HG03064 (cell line): ENCODE data around the gene TPMT.
A peak's percentile ranks its signal among the peaks of the same experiment; 100 is the strongest.
"Not testable (repeated sequence)": the region's sequence is repeated elsewhere in the genome, so short reads cannot be mapped to it uniquely, and the experiment has no call there.

Experiments used
- ATAC-seq: cut with Tn5 transposase; IDR thresholded peaks from one replicate; pipeline ENCODE4 v1.9.1; 2021; ENCODE audit warnings: low read depth; ENCODE audit not compliant: unreplicated experiment

Gene TPMT

DNA sequence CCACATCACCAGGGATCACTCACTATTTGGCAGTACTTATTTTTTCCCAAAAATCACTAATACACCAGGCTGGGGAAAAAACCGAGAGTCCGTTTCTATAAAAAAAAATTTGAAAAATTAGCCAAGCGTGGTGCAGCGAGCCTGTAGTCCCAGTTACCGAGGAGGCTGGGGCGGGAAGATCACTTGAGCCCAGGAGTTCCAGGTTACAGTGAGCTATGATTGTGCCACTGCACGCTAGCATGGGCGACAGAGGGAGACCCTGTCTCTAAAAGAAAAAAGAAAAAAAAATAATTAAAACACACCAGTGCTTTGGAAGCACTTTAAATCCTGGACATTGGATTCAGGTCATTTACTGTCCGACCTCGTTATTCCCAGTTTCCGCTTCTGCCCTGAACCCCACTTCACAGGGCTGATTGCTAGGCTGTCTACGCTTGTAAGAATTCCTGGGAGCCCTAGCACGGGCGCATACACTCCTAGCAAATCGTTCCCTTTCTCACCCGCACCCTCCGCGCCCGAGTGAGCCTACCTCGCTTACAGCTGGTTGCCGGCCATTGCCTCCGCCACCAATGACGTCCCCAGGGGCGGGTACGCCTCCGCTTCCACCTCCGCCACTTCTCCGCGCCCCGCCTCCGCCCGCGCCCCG is at the start of gene TPMT:
Gene TPMT (minus strand): TSS at position 571 of the 643 bp plus-strand sequence. CDS start 5,950 bp downstream, outside the sequence.
- ATAC-seq: peak; percentile 45

DNA sequence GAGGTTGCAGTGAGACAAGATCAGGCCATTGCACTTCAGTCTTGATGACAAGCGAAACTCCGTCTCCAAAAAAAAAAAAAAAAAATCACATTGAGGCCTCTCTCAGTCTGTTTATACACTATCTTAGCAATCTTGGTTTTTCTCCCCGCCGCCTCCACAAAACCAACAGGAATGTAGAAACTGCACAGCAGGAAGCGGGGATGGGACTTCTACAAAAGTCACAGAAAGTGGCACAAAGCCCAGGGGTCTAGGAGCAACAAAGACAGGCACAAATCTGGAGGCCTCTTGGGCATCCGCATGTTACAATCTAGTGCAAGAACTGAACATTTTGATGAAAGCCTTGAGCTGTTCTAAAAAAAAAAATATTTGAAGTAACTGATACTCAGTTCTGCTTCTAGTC is 48.9 kb upstream of the TPMT start:
- ATAC-seq: no peak

DNA sequence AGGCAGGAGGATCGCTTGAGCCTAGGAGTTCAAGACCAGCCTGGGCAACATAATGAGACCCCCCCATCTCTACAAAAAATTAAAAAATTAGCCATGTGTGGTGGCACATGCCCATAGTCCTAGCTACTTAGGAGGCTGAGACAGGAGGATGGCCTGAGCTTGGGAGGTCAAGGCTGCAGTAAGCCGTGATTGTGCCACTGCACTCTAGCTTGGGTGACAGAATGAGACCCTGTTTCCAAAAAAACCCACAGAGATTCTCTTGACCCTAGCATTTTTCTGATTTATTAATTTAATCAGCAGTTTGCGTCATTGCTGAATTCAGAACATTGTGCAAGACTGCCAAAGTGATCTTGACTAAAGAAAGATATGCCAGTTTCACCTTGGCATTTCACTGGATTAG is 37.1 kb upstream of the TPMT start:
- ATAC-seq: no peak

DNA sequence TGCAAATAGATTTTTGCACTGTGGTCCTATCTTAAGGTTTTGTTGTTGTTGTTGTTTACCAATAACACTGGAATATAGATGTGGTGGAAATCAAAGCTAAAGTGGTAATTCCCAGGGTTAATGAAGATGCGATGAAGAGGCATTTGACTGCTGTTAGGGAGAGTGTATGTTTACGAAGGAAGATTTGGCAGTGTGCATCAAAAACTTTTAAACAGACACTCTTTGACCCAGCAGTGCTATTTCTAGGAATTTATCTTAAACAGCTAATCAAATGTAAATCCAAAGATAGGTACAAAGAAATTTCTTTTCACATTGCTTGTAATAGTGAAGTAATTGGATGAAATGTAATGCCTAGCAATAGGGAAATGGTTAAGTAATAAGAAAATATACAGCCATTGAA is 34.3 kb upstream of the TPMT start:
- ATAC-seq: no peak

DNA sequence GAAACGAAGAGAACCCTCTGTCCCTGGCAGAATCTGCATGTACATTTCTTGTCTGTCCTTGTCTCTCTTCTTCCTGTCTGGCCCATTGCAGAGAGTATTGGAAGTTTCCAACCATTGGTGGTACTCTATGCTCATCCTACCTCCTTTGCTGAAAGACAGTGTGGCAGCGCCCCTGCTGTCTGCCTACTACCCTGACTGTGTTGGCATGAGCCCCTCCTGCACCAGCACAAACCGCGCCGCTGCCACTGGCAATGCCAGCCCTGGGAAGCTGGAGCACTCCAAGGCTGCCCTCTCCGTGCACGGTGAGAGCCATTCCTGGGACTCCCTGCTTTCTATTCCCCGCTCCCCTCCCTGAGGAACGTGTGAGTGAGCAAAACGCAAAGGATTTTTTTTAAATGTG is 32.8 kb upstream of the TPMT start:
- no peak for ATAC-seq

DNA sequence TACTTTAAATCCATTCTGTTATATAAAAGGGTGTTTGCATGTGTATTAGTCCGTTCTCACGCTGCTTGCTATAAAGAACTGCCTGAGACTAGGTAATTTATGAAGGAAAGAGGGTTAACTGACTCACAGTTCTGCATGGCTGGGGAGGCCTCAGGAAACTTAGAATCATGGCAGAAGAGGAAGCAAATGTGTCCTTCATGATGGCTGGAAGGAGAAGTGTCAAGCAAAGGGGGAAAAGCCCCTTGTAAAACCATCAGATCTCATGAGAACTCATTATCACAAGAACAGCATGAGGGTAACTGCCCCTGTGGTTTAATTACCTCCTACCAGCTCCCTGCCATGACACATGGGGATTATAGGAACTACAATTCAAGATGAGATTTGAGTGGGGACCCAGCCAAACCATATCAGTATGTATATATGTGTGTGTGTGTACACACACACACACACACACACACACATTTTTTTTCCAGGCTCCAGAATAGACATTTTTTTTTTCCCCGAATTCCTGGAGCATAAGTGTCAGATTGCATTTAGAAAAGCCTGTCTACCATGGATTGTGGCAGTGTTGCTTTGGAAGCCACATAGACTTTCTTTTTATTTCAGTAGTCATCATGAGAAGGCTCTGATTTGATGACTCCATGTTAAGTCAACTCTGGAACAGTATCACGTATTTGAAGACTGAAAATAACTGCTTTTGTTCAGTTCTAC is 31.8 kb upstream of the TPMT start:
- no peak for ATAC-seq

DNA sequence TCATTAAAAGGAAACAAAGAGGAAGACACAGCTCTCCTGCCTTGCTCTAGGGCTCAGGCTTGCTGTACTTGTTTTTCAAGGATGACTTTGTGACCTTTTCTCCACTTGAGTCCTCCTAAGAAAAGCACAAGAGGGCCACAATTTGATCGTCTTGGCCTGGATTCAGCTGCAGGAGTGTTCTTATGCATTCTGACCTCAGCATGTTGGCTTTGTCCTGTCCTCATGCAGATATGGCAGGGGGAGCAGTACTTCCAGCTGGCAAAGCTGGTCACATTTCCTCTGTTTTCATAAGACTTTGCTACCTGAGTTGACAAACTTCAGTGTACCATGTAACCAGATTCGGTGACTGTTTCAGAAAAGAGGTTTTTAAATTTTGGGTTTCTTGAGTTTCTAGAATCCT is 31.2 kb upstream of the TPMT start:
- ATAC-seq: no peak

DNA sequence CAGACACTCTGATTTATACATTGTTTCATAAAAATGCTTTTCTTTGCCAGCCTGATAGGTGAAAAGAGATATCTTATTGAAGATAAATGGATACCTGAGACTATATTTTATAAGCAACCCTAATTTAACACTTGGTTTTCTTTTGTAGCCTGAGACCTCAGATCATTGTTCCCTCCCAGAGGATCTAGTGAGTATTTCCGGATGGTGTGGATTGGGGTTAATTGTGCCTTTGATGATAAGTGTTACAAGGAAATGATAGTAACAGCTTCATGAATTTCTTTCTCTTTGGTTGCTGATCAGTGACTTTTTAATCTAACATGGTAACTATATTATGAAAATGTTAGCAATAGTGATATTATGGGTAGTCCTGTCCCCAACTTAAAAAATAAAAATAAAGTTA is 30.7 kb upstream of the TPMT start:
- no peak for ATAC-seq

DNA sequence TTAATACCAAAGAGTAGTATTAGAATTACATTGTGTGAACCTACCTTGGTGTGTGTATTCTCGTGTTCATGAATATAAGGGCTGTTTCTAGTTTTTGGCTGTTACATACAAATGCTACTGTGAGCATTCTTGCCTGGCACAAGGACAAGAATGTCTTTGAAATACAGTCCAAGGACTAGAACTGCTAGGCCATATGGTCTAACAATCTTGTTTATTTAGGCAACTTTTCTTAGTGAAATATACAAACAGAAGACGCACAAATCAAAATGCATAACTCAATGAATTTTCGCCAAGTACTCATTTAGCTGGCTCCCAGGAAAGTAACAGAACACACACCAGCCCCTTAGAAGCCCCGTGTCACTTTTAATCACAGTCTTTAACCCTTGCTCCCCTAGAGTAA is 28.9 kb upstream of the TPMT start:
- ATAC-seq: no peak

DNA sequence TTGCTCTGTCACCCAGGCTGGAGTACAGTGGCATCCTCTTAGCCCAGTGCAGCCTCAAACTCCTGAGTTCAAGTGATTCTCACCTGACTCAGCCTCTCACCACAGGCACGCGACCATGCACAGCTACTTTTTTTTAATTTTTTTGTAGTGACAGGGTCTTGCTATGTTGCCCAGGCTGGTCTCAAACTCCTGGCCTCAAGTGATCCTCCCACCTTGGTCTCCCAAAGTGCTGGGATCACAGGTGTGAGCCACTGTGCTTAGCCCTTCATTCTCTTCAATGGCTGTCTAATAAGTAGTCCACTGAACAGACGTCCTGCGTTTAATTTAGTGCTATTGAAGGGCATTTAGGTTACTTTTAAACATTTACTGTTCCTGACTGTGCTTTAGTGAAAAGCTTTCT is 27.7 kb upstream of the TPMT start:
- ATAC-seq: no peak

DNA sequence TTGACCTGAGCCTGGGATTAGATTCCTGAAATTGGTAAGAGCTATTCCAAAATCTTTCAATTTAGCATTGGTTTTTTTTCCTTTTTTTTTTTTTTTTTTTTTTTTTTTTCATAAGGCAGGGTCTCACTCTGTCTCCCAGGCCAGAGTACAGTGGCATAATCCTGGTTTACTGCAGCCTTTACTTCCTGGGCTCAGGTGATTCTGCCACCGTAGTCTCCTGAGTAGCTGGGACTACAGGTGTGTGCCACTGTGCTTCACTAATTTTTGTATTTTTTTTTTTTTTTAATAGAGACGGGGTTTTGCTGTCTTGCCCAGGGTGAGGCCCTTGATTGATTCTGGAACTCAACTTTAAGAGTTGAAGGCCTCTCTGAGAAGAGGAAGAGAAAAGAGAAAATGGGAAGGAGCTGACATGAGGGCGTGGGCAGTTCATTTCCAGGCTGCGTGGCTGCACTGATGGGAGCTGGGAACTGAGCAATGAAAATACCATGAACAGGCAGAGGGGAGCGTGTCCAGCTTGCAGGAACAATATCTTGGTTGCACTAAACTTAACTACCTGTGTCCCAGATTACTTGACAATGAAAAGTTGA is 25.0 kb upstream of the TPMT start:
- no peak for ATAC-seq

DNA sequence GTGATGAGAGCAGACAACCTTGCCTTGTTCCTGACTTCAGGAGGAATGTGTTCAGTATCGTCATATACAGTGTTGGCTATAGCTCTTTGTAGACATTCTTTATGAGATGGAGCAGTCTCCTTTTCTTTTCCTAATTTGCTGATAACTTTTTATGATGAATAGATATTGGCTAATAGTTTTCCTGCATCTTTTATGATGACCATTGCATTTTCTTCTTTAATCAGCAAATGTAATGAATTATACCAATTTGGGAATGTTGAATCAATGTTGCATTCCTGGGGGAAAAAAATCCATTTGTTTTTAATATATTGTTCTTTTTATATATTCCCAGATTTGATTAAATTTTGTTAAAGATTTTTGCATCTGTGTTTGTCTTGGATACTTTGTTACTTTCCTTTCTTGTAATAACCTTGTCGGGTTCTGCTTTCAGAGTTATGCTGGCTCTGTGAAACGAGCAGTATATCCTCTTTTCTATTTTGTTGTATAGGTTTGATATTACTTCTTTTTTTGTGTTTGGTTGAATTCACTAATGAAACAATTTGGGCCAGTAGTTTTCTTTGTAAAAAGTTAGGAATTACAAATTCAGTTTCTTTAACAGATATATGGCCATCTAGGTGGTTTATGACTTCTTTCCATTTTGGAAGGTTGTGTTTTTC is 24.2 kb upstream of the TPMT start:
- ATAC-seq: no peak

DNA sequence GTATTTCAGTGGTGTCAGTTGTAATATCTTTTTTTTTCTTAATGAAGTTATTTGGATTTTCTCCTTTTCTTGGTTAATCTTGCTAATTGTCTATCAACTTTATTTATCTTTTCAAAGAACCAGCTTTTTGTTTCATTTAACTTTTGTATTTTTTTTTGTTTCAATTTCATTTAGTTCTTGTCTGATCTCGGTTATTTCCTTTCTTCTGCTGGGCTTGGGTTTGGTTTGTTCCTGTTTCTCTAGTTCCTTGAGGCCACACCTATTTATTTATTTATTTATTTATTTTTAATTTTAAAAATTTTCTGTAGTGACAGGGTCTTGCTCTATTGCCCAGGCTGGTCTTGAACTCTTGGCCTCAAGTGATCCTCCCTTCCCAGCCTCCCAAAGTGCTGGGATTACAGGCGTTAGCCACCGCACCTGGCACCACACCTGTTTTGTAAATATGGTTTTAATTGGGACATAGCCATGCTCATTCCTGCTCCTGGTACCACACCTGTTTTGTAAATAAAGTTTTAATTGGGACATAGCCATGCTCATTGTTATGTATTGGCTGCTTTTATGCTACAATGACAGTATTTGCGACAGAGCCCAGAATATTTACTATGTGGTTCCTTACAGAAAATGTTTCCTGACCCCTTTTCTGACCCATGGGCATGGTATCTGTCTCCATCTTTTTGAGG is 22.5 kb upstream of the TPMT start:
- no peak for ATAC-seq

DNA sequence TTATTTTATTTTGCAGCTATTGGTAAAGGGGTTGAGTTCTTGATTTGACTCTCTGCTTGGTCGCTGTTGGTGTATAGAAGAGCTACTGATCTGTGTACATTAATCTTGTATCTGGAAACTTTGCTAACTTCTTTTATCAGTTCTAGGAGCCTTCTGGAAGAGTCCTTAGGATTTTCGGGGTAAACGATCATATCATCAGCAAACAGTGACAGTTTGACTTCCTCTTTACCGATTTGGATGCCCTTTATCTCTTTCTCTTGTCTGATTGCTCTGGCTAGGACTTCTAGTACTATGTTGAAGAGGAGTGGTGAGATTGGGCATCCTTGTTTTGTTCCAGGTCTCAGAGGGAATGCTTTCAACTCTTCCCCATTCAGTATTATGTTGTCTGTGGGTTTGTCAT is 21.3 kb upstream of the TPMT start:
- ATAC-seq: not testable (repeated sequence)

DNA sequence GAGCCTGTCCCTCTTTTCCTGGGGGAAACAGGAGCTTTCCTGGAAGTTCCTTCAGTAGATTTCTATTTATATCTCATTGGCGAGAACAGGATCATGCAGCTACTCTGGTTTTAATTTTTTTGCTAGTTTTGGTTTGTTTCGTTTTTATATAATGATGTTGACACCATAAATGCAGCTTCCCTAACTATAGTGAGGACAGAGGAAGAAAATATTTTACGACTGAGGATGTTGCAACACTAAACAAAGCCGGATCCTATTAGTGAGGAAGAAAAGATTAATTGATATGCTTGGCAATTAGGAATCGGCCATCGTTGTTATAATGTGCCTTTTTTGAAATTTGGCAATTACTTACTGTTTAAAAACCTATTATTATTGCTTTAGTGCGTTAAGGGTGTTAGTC is 17.0 kb upstream of the TPMT start:
- ATAC-seq: no peak

DNA sequence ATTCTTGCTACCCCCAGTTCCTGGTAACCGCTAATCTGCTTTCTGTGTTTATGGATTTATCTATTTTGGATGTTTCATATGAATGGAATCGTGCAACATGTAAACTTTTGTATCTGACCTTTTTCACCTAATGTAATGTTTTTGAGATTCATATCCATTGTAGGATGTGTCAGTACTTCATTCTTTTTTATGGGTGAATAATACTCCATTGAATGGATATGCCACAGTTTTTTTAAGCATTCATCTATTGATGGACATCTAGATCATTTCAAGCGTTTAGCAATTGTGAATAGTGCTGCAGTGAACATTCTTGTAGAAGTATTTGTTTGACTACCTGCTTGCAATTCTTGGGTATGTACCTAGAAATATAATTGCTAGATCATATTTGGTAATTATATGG is 13.4 kb upstream of the TPMT start:
- ATAC-seq: no peak

DNA sequence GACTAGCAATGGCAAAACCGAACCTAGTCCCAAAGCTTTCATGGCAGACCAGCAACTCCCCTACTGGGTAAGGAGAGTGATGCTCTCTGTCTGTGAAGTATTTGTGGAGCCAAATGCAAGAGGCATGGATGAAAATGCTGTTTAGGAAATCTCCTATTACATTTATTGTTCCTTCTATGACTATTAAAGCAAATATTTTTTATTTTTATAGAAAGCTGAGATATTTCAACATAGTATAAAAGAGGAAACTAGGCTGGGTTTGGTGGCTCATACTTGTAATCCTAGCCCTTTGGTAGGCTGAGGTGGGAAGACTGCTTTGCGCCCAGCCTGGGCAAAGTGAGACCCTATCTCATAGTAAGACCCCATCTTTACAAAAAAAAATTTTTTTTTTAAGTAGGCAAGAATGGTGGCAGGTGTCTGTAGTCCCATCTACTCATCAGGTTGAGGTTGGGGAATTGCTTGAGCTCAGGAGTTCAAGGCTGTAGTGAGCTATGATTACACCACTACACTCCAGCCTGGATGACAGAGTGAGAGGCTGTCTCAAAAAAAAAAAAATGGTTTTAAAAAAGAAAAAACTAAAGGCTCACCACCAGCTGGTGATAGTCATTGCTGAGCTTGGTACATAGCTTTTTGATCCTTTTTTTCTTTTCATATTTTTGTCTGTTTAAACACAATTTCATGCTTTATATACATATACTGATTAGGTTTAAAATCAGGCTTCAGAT is 11.6 kb upstream of the TPMT start:
- no peak for ATAC-seq

DNA sequence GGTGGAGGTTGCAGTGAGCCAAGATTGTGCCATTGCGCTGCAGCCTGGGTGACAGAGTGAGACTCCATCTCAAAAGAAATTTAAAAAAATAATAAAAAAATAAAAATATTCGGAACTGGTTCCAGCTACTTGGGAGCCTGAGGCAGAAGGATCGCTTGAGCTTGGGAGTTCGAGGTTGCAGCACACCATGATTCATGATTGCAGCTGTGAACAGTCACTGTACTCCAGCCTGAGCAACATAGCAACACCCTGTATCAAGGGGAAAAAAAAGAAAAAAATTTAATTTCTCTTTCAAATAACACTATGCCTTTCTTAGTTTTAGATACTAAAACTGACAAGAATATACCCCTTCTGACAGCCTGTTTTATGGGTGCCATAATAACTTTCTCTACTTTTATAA is 10.9 kb upstream of the TPMT start:
- no peak for ATAC-seq

DNA sequence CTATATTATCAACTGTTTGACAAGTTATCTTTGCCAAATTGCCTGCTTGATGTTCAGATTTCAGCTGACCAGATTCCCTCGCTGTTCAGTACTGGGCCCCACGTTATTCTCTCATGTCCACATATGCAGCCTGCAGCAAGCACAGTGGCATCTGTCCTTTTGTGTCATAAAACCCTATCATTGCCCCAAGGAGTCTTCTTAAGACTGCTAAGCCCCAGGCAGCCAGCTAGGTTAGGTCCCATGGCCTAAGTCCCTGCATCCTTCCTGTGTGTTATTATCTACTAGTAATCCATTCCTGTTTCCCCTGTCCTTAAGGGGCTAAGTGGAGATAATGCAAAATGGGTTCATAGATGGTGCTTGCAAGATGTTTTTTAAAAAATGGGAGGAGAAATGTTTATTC is 7.5 kb upstream of the TPMT start:
- ATAC-seq: no peak

DNA sequence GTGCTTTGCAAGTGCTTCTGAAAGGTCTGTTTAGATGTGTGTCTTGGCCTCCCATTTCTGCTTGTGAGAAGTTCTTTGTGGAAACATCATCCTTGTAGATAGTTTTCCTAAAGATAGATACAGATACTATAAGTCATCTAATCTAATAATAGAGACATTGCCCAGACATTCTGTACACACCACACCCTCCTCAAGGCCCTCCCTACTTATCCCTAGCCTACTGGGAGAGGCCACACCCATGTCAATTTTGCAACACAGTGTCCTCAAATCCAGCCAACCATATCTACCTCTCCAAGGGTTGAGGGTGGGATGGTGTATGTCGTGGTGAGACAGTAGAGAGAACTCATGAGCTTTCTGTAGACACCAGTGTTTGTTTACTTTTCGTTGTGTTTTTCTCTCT is 6.6 kb upstream of the TPMT start:
- ATAC-seq: no peak
